Stimulated activated naive CD4-positive, alpha-beta T cell treated with Interleukin-2 at 50 U/mL for 16 hours (primary cell): ENCODE results near the gene EMP1.
"Not testable (repeated sequence)": the region's sequence is repeated elsewhere in the genome, so short reads cannot be mapped to it uniquely, and the experiment has no call there.

Experiments
- DNase-seq: peaks from one replicate; lab custom pipeline; 2025; lab: John Stamatoyannopoulos, UW

EMP1 gene

DNA sequence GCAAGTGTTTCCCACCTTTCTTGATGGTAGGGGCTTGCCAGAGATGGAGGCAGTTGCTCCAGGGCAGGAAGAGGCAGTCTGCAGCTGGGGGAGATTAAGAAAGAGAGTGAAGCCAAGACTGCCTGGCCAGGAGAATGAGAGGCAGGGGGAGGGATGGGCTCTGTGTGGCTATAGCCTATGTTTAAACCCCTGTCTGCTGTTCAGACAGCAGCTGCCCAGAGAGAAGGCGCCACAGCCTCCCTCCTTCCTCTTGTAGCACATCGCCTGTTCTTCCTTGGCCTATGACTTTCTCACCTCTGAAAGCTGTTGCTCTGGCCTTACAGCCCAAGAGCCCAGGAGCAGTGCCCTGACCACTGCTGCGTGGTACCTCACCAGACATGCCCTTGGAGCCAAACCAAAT, 61.7 kb downstream of the EMP1 start:
- no peak for DNase-seq

GRCh38 chr12:13258717-13259119, 62.2 kb downstream of the EMP1 start:
- no peak for DNase-seq

DNA sequence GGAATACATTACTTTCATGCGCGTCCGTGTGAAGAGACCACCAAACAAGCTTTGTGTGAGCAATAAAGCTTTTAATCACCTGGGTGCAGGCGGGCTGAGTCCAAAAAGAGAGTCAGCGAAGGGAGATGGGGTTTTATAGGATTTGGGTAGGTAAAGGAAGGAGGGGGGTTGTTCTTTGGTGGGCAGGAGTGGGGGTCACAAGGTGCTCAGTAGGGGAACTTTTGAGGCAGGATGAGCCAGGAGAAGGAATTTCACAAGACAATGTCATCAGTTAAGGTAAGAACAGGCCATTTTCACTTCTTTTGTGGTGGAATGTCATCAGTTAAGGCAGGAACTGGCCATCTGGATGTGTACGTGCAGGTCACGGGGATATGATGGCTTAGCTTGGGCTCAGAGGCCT, 63.1 kb downstream of the EMP1 start:
- not testable (repeated sequence) for DNase-seq

DNA sequence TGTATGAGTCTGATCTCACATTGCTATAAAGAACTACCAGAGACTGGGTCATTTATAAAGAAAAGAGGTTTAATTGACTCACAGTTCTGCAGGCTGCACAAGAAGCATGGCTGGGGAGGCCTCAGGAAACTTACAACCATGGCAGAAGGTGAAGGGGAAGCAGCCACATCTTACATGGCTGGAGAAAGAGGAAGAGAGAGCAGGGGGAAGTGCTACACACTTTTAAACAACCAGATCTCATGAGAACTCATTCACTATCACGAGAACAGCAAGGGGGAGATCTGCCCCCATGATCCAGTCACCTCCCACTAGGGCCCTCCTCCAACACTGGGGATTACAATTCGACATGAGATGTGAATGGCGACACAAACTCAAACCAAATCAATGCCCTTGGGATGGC, 71.3 kb downstream of the EMP1 start:
- not testable (repeated sequence) for DNase-seq

- DNase-seq = no peak
Measured at GRCh38 chr12:13268581-13268980, 72.1 kb downstream of the EMP1 start.
